B cell (primary cell): ENCODE measurements around the gene CDK6. TPM values are rescaled to one million over a fixed set of nuclear protein-coding genes. Genes with fewer than 3 reads are reported as not detected.

Experiments used
- ATAC-seq: fragments of 200-7000 bp; cut with Tn5 transposase; one replicate; pipeline ENCODE4 v1.10.0; 2021; ENCODE audit warnings: low read depth, mild to moderate bottlenecking, moderate number of reproducible peaks, moderate library complexity
- CTCF ChIA-PET: fragments of 350-600 bp; sonication (Branson Sonifier 250); formaldehyde crosslinking; loops from one replicate; lab custom pipeline; 2021; ENCODE audit warnings: antibody characterized with exemption, inconsistent platforms; lab: Charles Lee
- POLR2A ChIA-PET: fragments of 350-600 bp; sonication (Branson Sonifier 250); formaldehyde crosslinking; loops from one replicate; lab custom pipeline; 2021; ENCODE audit warnings: antibody characterized with exemption; lab: Charles Lee
- DNase-seq: peaks from one replicate; pipeline ENCODE4 v3.0.0; 2013
- H2AFZ ChIP-seq: 2 replicates; pipeline ENCODE4 v1.6.1; 2012; ENCODE audit warnings: mild to moderate bottlenecking, low read depth, low read length; ENCODE audit not compliant: insufficient read depth, poor library complexity, severe bottlenecking
- H3K27ac ChIP-seq, 2 donors: 1 replicate in 1 of 2; 2 replicates in 1 of 2; pipeline ENCODE4 v1.5.1; 2012 to 2013; ENCODE audit warnings: low read length in 2 of 2, mild to moderate bottlenecking in 2 of 2, moderate library complexity in 1 of 2
- H3K27me3 ChIP-seq, 4 experiments: fragments of 200-600 bp in 1 of 4; sonication (generic) in 1 of 4; replicated peaks in 1 of 4; 1 replicate in 2 of 4; 2 replicates in 2 of 4; pipeline versions ENCODE4 v1.6.1 to v1.7.0; 2013 to 2016; ENCODE audit warnings: low read length in 3 of 4, mild to moderate bottlenecking in 2 of 4, mixed read lengths in 1 of 4, moderate library complexity in 1 of 4; ENCODE audit not compliant: insufficient read depth in 4 of 4, control insufficient read depth in 3 of 4; ENCODE audit errors: control extremely low read depth in 1 of 4
- H3K36me3 ChIP-seq, 2 experiments: replicated peaks in 1 of 2; 1 replicate in 1 of 2; 2 replicates in 1 of 2; pipeline versions ENCODE4 v1.6.1 to v1.7.1; 2013; ENCODE audit warnings: low read length in 1 of 2; ENCODE audit not compliant: insufficient read depth in 2 of 2, control insufficient read depth in 1 of 2; ENCODE audit errors: control extremely low read depth in 1 of 2, extremely low read depth in 1 of 2
- H3K4me1 ChIP-seq, 2 donors: fragments of 200-600 bp in 1 of 2; sonication (generic) in 1 of 2; 1 replicate in 1 of 2; 2 replicates in 1 of 2; pipeline versions ENCODE4 v1.5.1 to v1.6.1; 2013 to 2017; ENCODE audit warnings: low read length in 2 of 2; ENCODE audit not compliant: control insufficient read depth in 2 of 2, insufficient read depth in 2 of 2
- H3K4me2 ChIP-seq: replicated peaks from 2 replicates; pipeline ENCODE3; 2012; ENCODE audit warnings: mild to moderate bottlenecking, low read depth, low read length; ENCODE audit not compliant: poor library complexity, severe bottlenecking
- H3K4me3 ChIP-seq, 5 experiments: fragments of 200-600 bp in 1 of 5; sonication (generic) in 1 of 5; 1 replicate in 3 of 5; 2 replicates in 2 of 5; pipeline versions ENCODE4 v1.5.1 to v1.7.0; 2011 to 2016; ENCODE audit warnings: low read length in 4 of 5, mild to moderate bottlenecking in 4 of 5, low read depth in 2 of 5, control low read depth in 1 of 5, moderate library complexity in 1 of 5; ENCODE audit not compliant: insufficient read depth in 1 of 5; ENCODE audit errors: control extremely low read depth in 1 of 5, extremely low read depth in 1 of 5
- H3K79me2 ChIP-seq: fragments of 200-600 bp; sonication (generic); one replicate; pipeline ENCODE4 v1.6.0; 2016; ENCODE audit warnings: low read length; ENCODE audit not compliant: control insufficient read depth, insufficient read depth
- H3K9ac ChIP-seq: fragments of 200-600 bp; sonication (generic); 2 replicates; pipeline ENCODE4 v1.6.1; 2017; ENCODE audit warnings: mild to moderate bottlenecking, low read length, moderate library complexity
- H3K9me3 ChIP-seq, 3 donors: one replicate each; pipeline versions ENCODE4 v1.6.1 to v1.7.1; 2013; ENCODE audit warnings: low read length in 2 of 3; ENCODE audit not compliant: control insufficient read depth in 2 of 3, insufficient read depth in 1 of 3; ENCODE audit errors: control extremely low read depth in 1 of 3
- H4K20me1 ChIP-seq: 2 replicates; pipeline ENCODE4 v1.6.0; 2012; ENCODE audit warnings: mild to moderate bottlenecking, low read length; ENCODE audit not compliant: insufficient read depth, control insufficient read depth, poor library complexity, severe bottlenecking
- H3K27ac Mint-ChIP-seq: one replicate; pipeline ENCODE4 v1.8.0; 2021; ENCODE audit warnings: mixed read lengths
- H3K27me3 Mint-ChIP-seq: one replicate; pipeline ENCODE4 v1.8.0; 2021; ENCODE audit warnings: mixed read lengths
- H3K4me1 Mint-ChIP-seq: one replicate; pipeline ENCODE4 v1.8.0; 2021; ENCODE audit warnings: mixed read lengths
- H3K4me3 Mint-ChIP-seq: one replicate; pipeline ENCODE4 v1.8.0; 2021; ENCODE audit warnings: mixed read lengths
- H3K9me3 Mint-ChIP-seq: one replicate; pipeline ENCODE4 v1.8.0; 2022; ENCODE audit warnings: mixed read lengths; ENCODE audit not compliant: insufficient read depth
- CTCF ChIP-seq: fragments of 200-600 bp; IDR thresholded peaks from one replicate; pipeline ENCODE4 v1.8.0; 2022; ENCODE audit warnings: antibody characterized with exemption, mild to moderate bottlenecking
- EZH2 ChIP-seq: IDR thresholded peaks from 2 replicates; pipeline ENCODE4 v1.6.1; 2012; ENCODE audit warnings: borderline replicate concordance, low read depth, mild to moderate bottlenecking, moderate library complexity, low read length; ENCODE audit not compliant: insufficient read depth, poor library complexity, severe bottlenecking
- WGBS: methylation state at CpG from one replicate; pipeline ENCODE4 v1.1.5; 2013; ENCODE audit warnings: missing lambda C conversion rate; ENCODE audit not compliant: insufficient coverage; 5-methylcytosine and 5-hydroxymethylcytosine counted together
- intact Hi-C: fragments of 100-400 bp; cut with micrococcal nuclease; formaldehyde crosslinking; loops from one replicate; pipeline ENCODE4 v1.10.0; 2022
- polyA plus RNA-seq: library from polyadenylated mRNA; depleted of rRNA; stranded (reverse); fragments of >200 nt; gene quantifications from 2 replicates; pipeline ENCODE4 v1.2.3, GENCODE V29; 2012
- total RNA-seq, 2 donors: library from RNA; stranded (reverse); fragments of 120-200 nt in 1 of 2; gene quantifications; 1 replicate in 1 of 2; 2 replicates in 1 of 2; pipeline versions ENCODE4 v1.2.3 to v1.2.4, GENCODE V29; 2013 to 2022

CDK6 gene
- total and polyA plus RNA-seq, 2 donors (not counting 1 experiment from before 2014, with no cell fraction given): 3.0 to 14.6 TPM

- CTCF ChIA-PET: interaction anchor here (0.6 kb wide), 1 partner anchor 13 kb away, joined by 3 read pairs; no protein-coding TSS in a partner anchor
- DNase-seq: no peak
- no peak overlapping the region for H3K9ac ChIP-seq
- WGBS: 0% methylated on average over 2 of the region's 5 CpGs
- no peak for ATAC-seq
- Mint-ChIP-seq H3K4me3 (no peak overlapping the region), H3K9me3 (peaks cover 4% of the 10 kb centered on the region), H3K27me3 (no peaks in the 10 kb centered on the region), H3K4me1 (peaks cover 29% of the 10 kb centered on the region), H3K27ac (no peak overlapping the region)
- H3K36me3 ChIP-seq: no peaks in the 10 kb centered on the region
- intact Hi-C loops: no loop called here
- peaks cover 27% of the 10 kb centered on the region for H3K79me2 ChIP-seq
- no peaks in the 10 kb centered on the region for H3K9me3 ChIP-seq
- no peak overlapping the region for H3K27ac ChIP-seq
- POLR2A ChIA-PET: no interaction called here
- H3K27me3 ChIP-seq: no peaks in the 10 kb centered on the region
- H2AFZ ChIP-seq: no peak overlapping the region
- TF ChIP-seq EZH2 (no peak), CTCF (no peak)
- H3K4me1 ChIP-seq: peaks cover 0 to 3% of the 10 kb centered on the region in 2 donors
- H4K20me1 ChIP-seq: no peaks in the 10 kb centered on the region
- no peak overlapping the region for H3K4me3 ChIP-seq
- no peak overlapping the region for H3K4me2 ChIP-seq
Observed at GRCh38 chr7:92778972-92779371, 57.4 kb downstream of the CDK6 start.

- intact Hi-C loops: no loop called here
- Histone ChIP-seq H4K20me1 (no peaks in the 10 kb centered on the region), H3K4me3 (no peak overlapping the region), H3K79me2 (peaks cover 24% of the 10 kb centered on the region), H3K4me1 (peaks cover 0 to 3% of the 10 kb centered on the region in 2 donors), H2AFZ (no peak overlapping the region), H3K27me3 (no peaks in the 10 kb centered on the region), H3K4me2 (no peak overlapping the region), H3K9ac (no peak overlapping the region), H3K9me3 (no peaks in the 10 kb centered on the region), H3K27ac (no peak overlapping the region), H3K36me3 (no peaks in the 10 kb centered on the region)
- ChIA-PET POLR2A (no interaction called here), CTCF (no interaction called here)
- H3K27me3 Mint-ChIP-seq: no peaks in the 10 kb centered on the region
- peaks cover 4% of the 10 kb centered on the region for H3K9me3 Mint-ChIP-seq
- no CpG with 5 or more reads among the region's 1 CpG for WGBS
- no peak overlapping the region for H3K27ac Mint-ChIP-seq
- no peak overlapping the region for H3K4me3 Mint-ChIP-seq
- TF ChIP-seq EZH2 (no peak), CTCF (no peak)
- ATAC-seq (no peak), DNase-seq (no peak)
- H3K4me1 Mint-ChIP-seq: peaks cover 25% of the 10 kb centered on the region
Observed at GRCh38 chr7:92777993-92778392, 58.4 kb downstream of the CDK6 start.
